HEK293T (cell line): Measurements from ENCODE around the gene UVSSA.

Experiments used
- ARNT ChIP-seq: fragments of 450-650 bp; IDR thresholded peaks from 2 replicates; pipeline ENCODE4 v1.6.1; 2017; ENCODE audit warnings: mild to moderate bottlenecking
- BHLHE40 ChIP-seq: fragments of 450-650 bp; IDR thresholded peaks from 2 replicates; pipeline ENCODE4 v1.6.1; 2016; ENCODE audit warnings: mild to moderate bottlenecking, moderate library complexity, borderline replicate concordance
- CTBP1 ChIP-seq: fragments of 450-650 bp; IDR thresholded peaks from 2 replicates; pipeline ENCODE4 v1.6.1; 2016; ENCODE audit warnings: borderline replicate concordance
- ELF4 ChIP-seq: fragments of 450-650 bp; IDR thresholded peaks from 2 replicates; pipeline ENCODE4 v1.6.1; 2017; ENCODE audit warnings: antibody characterized with exemption
- FOXA1 ChIP-seq: fragments of 450-650 bp; IDR thresholded peaks from 2 replicates; pipeline ENCODE4 v1.6.1; 2016; ENCODE audit warnings: mild to moderate bottlenecking
- FOXK2 ChIP-seq: fragments of 450-650 bp; IDR thresholded peaks from 2 replicates; pipeline ENCODE4 v1.6.1; 2016; ENCODE audit warnings: mild to moderate bottlenecking
- HDGF ChIP-seq: fragments of 450-650 bp; IDR thresholded peaks from 2 replicates; pipeline ENCODE4 v1.6.1; 2017; ENCODE audit warnings: antibody characterized with exemption, borderline replicate concordance
- NFRKB ChIP-seq: fragments of 450-650 bp; IDR thresholded peaks from 2 replicates; pipeline ENCODE4 v1.6.1; 2016; ENCODE audit warnings: mild to moderate bottlenecking, moderate library complexity
- SP1 ChIP-seq: fragments of 450-650 bp; IDR thresholded peaks from 2 replicates; pipeline ENCODE4 v1.6.1; 2017
- TARDBP ChIP-seq: fragments of 450-650 bp; IDR thresholded peaks from 2 replicates; pipeline ENCODE4 v1.6.1; 2016
- ZNF384 ChIP-seq: fragments of 450-650 bp; IDR thresholded peaks from 2 replicates; pipeline ENCODE4 v1.6.1; 2016

DNA sequence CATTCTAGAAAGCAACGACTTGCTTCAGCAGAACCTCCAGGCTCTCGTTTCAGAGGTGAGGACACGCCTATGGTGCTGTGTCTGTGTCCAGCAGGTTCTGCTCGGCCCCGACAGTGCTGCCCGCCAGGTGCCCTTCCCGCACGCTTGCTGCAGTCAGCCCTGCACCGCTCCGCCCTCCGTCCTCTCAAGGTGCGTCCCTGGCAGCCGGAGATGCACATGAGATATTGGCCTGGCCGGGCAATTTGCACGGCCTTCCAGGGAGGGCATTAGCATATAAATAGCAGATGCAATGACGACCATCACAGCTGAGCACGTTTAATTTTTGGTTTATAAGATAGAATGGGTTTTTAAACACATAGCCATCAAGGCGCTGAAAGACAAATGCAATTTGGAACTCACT, 14.4 kb downstream of the UVSSA start:
- no peak for TF ChIP-seq SP1
- TF ChIP-seq FOXA1: no peak
- TF ChIP-seq ELF4: no peak
- TF ChIP-seq TARDBP: no peak
- TF ChIP-seq ZNF384: no peak
- no peak for TF ChIP-seq ARNT
- no peak for TF ChIP-seq CTBP1
- TF ChIP-seq HDGF: no peak
- no peak for TF ChIP-seq FOXK2
- no peak for TF ChIP-seq NFRKB
- TF ChIP-seq BHLHE40: no peak
